Fibroblast of lung (primary cell): Measurements from ENCODE around the gene RHOH. TPM values are rescaled to one million over a fixed set of nuclear protein-coding genes. Genes with fewer than 3 reads are reported as not detected.

ENCODE experiments used
- DNase-seq, 2 donors: peaks; one replicate each; pipeline versions ENCODE4 v3.0.0 to v3.0.0-alpha.2; 2010; ENCODE audit warnings: low read depth in 2 of 2
- H2AFZ ChIP-seq: 2 replicates; pipeline ENCODE4 v1.5.1; 2012; ENCODE audit warnings: low read length, control low read depth, inconsistent platforms
- H3K27ac ChIP-seq: 2 replicates; pipeline ENCODE4 v1.5.1; 2011; ENCODE audit warnings: low read length, control low read depth; ENCODE audit not compliant: insufficient read depth
- H3K27me3 ChIP-seq: 2 replicates; pipeline ENCODE4 v1.5.1; 2011; ENCODE audit warnings: mild to moderate bottlenecking, low read length; ENCODE audit not compliant: control insufficient read depth, insufficient read depth
- H3K36me3 ChIP-seq: 2 replicates; pipeline ENCODE4 v1.5.1; 2011; ENCODE audit warnings: low read length; ENCODE audit not compliant: control insufficient read depth, insufficient read depth
- H3K4me1 ChIP-seq: 2 replicates; pipeline ENCODE4 v1.5.1; 2011; ENCODE audit warnings: low read length; ENCODE audit not compliant: control insufficient read depth, insufficient read depth; ENCODE audit errors: extremely low read depth
- H3K4me2 ChIP-seq: 2 replicates; pipeline ENCODE4 v1.5.1; 2011; ENCODE audit warnings: low read length, control low read depth; ENCODE audit not compliant: insufficient read depth; ENCODE audit errors: extremely low read depth
- H3K4me3 ChIP-seq, 4 experiments: fragments of 200-600 bp in 1 of 4; sonication (generic) in 1 of 4; replicated peaks in 1 of 4; 2 replicates each; pipeline ENCODE4 v1.5.1; 2011 to 2016; ENCODE audit warnings: low read length in 4 of 4, low read depth in 3 of 4, mild to moderate bottlenecking in 3 of 4, control low read depth in 2 of 4, inconsistent platforms in 1 of 4, mixed read lengths in 1 of 4; ENCODE audit not compliant: insufficient read depth in 1 of 4; ENCODE audit errors: control extremely low read depth in 1 of 4
- H3K79me2 ChIP-seq: 2 replicates; pipeline ENCODE4 v1.5.1; 2012; ENCODE audit warnings: mild to moderate bottlenecking, low read length, inconsistent platforms; ENCODE audit not compliant: control insufficient read depth, insufficient read depth
- H3K9ac ChIP-seq: 2 replicates; pipeline ENCODE4 v1.5.1; 2011; ENCODE audit warnings: mild to moderate bottlenecking, low read length, control low read depth; ENCODE audit not compliant: insufficient read depth
- H3K9me3 ChIP-seq: 2 replicates; pipeline ENCODE4 v1.5.1; 2012; ENCODE audit warnings: low read depth, low read length; ENCODE audit not compliant: control insufficient read depth, insufficient read depth
- H4K20me1 ChIP-seq: 2 replicates; pipeline ENCODE4 v1.5.1; 2011; ENCODE audit warnings: low read length; ENCODE audit not compliant: control insufficient read depth, insufficient read depth; ENCODE audit errors: extremely low read depth
- EZH2 ChIP-seq: IDR thresholded peaks from 2 replicates; pipeline ENCODE4 v1.5.1; 2012; ENCODE audit warnings: low read length, control low read depth, mild to moderate bottlenecking; ENCODE audit errors: missing control alignments
- polyA plus RNA-seq, 2 donors: library from polyadenylated mRNA; depleted of rRNA in 1 of 2; stranded (reverse) in 1 of 2; unstranded in 1 of 2; fragments of >200 nt; gene quantifications; 2 replicates each; pipeline ENCODE4 v1.2.1, GENCODE V29; 2011 to 2012; ENCODE audit warnings: missing spikeins in 1 of 2
- total RNA-seq: library from RNA; depleted of rRNA; stranded (reverse); fragments of >200 nt; gene quantifications from 2 replicates; pipeline ENCODE4 v1.2.1, GENCODE V29; 2014
- TF ChIP-seq, protein P1 (sequence below), 2 donors: IDR thresholded peaks in 1 of 2; conservative IDR thresholded peaks in 1 of 2; 1 replicate in 1 of 2; 2 replicates in 1 of 2; pipeline ENCODE4 v1.5.1; 2011 to 2012; ENCODE audit warnings: low read length in 2 of 2, control low read depth in 1 of 2, inconsistent platforms in 1 of 2, low read depth in 1 of 2, mild to moderate bottlenecking in 1 of 2

RHOH gene
- total and polyA plus RNA-seq, 2 donors (not counting 1 experiment from before 2014, with no cell fraction given), result not detected

DNA sequence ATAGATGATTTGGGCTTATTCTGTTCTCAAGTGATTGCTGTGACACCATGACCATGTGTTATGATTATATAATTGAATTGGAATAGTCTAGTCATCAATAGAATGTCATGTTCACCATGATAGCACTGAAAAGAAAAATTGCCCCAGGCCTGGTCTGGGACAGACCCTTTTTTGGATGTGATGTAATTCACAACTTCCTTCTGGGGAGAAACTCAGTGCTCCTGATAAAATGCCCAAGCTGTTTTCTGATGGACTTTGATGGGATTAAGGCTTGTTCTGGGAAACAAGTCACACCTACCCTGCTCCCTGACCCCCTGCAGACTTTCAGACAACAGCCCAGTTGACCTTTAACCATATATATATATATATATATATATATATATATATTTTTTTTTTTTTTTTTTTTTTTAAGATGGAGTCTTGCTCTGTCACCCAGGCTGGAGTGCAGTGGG, 65.3 kb downstream of the RHOH start:
- Histone ChIP-seq H3K4me1 (no peaks in the 10 kb centered on the region), H3K36me3 (no peaks in the 10 kb centered on the region), H3K9ac (no peak overlapping the region), H3K4me2 (no peak overlapping the region), H3K27me3 (no peaks in the 10 kb centered on the region), H3K27ac (no peak overlapping the region), H3K79me2 (no peaks in the 10 kb centered on the region), H3K4me3 (no peak overlapping the region), H4K20me1 (no peaks in the 10 kb centered on the region), H2AFZ (no peak overlapping the region), H3K9me3 (no peaks in the 10 kb centered on the region)
- no peak for DNase-seq
- no peak for TF ChIP-seq EZH2
- TF ChIP-seq, protein P1, sequence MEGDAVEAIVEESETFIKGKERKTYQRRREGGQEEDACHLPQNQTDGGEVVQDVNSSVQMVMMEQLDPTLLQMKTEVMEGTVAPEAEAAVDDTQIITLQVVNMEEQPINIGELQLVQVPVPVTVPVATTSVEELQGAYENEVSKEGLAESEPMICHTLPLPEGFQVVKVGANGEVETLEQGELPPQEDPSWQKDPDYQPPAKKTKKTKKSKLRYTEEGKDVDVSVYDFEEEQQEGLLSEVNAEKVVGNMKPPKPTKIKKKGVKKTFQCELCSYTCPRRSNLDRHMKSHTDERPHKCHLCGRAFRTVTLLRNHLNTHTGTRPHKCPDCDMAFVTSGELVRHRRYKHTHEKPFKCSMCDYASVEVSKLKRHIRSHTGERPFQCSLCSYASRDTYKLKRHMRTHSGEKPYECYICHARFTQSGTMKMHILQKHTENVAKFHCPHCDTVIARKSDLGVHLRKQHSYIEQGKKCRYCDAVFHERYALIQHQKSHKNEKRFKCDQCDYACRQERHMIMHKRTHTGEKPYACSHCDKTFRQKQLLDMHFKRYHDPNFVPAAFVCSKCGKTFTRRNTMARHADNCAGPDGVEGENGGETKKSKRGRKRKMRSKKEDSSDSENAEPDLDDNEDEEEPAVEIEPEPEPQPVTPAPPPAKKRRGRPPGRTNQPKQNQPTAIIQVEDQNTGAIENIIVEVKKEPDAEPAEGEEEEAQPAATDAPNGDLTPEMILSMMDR (conservative IDR thresholded peaks at IDR 0.05 in 1 of 2, IDR thresholded peaks at IDR 0.05 in 1 of 2; ENCODE audit: low read depth in 1 of 2, low read length in 2 of 2), result no peak

DNA sequence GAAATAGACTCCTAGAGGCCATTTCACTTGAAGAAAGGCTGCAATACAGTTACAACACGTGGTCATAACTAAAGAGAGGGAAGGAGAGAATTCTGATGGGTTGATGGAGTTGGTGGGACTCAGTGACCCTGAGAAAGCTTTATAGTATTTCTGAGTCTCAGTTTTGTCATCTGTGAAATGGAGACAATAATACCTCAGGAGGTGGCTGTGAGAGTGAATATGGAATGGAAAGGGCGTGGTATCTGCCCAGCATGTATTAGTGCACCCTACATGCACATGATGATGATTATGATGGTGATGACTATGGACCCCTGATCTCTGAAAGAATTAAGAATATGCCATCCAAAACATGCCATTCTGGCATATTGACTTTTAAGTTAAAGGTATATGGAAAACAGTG, 66.0 kb downstream of the RHOH start:
- Histone ChIP-seq H4K20me1 (no peaks in the 10 kb centered on the region), H3K9ac (no peak overlapping the region), H3K9me3 (no peaks in the 10 kb centered on the region), H3K4me2 (no peak overlapping the region), H3K27ac (no peak overlapping the region), H3K27me3 (no peaks in the 10 kb centered on the region), H3K79me2 (no peaks in the 10 kb centered on the region), H2AFZ (no peak overlapping the region), H3K36me3 (no peaks in the 10 kb centered on the region), H3K4me3 (no peak overlapping the region), H3K4me1 (no peaks in the 10 kb centered on the region)
- DNase-seq, result no peak
- no peak for TF ChIP-seq EZH2
- TF ChIP-seq, protein P1 (conservative IDR thresholded peaks at IDR 0.05 in 1 of 2, IDR thresholded peaks at IDR 0.05 in 1 of 2; ENCODE audit: low read depth in 1 of 2, low read length in 2 of 2), result no peak

DNA sequence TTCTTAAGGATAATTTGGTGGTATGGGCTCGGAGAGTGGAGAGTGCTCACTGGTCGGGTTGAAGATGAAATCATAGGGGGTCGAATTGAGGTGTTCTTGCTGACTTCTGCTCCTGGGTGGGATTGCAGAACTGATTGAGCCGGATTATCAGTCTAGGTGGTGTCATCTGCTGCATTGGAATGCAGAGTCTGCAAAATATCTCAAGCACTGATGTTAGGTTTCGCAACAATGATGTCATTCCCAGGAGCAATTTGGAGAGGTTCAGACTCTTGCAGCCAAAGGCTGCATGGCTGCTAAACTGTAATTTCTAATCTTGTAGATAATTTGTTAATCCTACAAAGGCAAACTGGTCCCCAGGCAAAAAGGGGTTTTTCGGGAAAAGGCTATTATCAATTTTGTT, 67.7 kb downstream of the RHOH start:
- H3K27me3 ChIP-seq, result no peaks in the 10 kb centered on the region
- no peaks in the 10 kb centered on the region for H3K4me1 ChIP-seq
- H3K9ac ChIP-seq, result no peak overlapping the region
- no peak overlapping the region for H3K4me2 ChIP-seq
- no peak overlapping the region for H3K27ac ChIP-seq
- H2AFZ ChIP-seq, result no peak overlapping the region
- no peak for TF ChIP-seq EZH2
- TF ChIP-seq, protein P1 (conservative IDR thresholded peaks at IDR 0.05 in 1 of 2, IDR thresholded peaks at IDR 0.05 in 1 of 2; ENCODE audit: low read depth in 1 of 2, low read length in 2 of 2), result no peak
- H3K79me2 ChIP-seq, result no peaks in the 10 kb centered on the region
- no peaks in the 10 kb centered on the region for H3K36me3 ChIP-seq
- DNase-seq, result peak; percentile 56 to 79
- H4K20me1 ChIP-seq, result no peaks in the 10 kb centered on the region
- no peak overlapping the region for H3K4me3 ChIP-seq
- H3K9me3 ChIP-seq, result no peaks in the 10 kb centered on the region
